GM12875 (cell line): ENCODE data around the gene WNT7A.

Experiments used
- H3K4me3 ChIP-seq: one replicate; pipeline ENCODE4 v1.5.1; 2011; ENCODE audit warnings: low read depth, low read length, control low read depth
- CTCF ChIP-seq: IDR thresholded peaks from 2 replicates; pipeline ENCODE4 v1.5.1; 2011; ENCODE audit warnings: low read depth, mild to moderate bottlenecking, control low read depth, inconsistent platforms, low read length, moderate library complexity, borderline replicate concordance; ENCODE audit not compliant: insufficient read depth

The WNT7A gene

GRCh38 chr3:13834258-13835035 lies 45.4 kb downstream of the WNT7A start:
- no peak overlapping the region for H3K4me3 ChIP-seq
- no peak for TF ChIP-seq CTCF

DNA sequence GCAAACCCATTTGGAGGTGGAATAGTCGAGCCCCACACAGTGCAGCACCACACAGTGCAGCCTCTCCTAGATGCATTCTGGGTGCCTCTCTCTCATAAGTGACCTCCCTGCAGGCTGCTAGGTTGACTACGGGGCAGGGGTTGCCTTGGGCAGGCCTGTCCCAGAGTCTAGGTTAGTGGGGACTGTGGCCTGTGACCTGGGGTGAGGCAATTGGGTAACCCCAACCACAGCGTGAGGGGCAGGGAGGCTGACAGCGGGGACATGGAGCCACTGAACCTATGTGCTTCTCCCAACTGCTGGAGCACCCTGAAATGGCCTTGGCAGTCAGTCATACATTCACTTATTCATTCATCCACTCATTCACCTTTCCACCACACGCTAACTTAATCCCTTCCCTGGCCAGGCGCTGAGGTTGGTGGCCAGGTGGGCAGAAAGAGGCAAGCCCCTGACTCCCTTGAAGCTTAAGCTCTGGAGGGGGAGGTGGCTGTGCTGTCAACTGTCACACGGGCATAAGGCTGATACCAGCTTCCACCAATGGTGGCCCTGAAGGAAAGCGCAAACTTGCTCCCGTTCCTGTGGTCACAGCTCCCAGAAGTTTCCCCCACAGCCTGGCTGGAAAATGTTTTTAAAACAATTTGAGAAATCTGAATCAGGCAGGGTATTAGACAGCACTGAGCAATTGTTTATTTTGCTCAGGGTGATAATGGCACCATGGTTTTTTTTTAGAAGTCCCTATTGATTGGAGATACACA lies 46.2 kb downstream of the WNT7A start:
- TF ChIP-seq CTCF, result no peak
- H3K4me3 ChIP-seq, result no peak overlapping the region

DNA sequence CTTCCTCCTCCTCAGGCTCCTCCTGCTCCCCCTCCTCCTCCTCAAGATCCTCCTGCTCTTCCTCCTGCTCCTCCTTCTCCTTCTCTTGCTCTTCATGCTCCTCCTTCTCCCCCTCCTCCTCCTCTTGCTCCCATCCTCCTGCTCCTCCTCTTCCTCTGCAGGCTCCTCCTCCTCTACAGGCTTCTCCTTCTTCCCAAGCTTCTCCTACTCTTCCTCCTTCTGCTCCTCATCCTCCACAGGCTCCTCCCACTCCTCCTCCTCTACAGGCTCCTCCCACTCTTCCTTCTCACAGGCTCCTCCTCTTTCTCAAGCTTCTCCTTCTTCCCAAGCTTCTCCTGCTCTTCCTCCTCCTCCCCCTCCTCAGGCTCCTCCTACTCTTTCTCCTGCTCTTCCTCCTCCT lies 47.7 kb downstream of the WNT7A start:
- TF ChIP-seq CTCF, result no peak
- no peak overlapping the region for H3K4me3 ChIP-seq

- no peak for TF ChIP-seq CTCF
- no peak overlapping the region for H3K4me3 ChIP-seq
Measured at GRCh38 chr3:13831386-13831996, 48.4 kb downstream of the WNT7A start.

- H3K4me3 ChIP-seq, result no peak overlapping the region
- no peak for TF ChIP-seq CTCF
Measured at GRCh38 chr3:13829311-13829710, 50.6 kb downstream of the WNT7A start.

DNA sequence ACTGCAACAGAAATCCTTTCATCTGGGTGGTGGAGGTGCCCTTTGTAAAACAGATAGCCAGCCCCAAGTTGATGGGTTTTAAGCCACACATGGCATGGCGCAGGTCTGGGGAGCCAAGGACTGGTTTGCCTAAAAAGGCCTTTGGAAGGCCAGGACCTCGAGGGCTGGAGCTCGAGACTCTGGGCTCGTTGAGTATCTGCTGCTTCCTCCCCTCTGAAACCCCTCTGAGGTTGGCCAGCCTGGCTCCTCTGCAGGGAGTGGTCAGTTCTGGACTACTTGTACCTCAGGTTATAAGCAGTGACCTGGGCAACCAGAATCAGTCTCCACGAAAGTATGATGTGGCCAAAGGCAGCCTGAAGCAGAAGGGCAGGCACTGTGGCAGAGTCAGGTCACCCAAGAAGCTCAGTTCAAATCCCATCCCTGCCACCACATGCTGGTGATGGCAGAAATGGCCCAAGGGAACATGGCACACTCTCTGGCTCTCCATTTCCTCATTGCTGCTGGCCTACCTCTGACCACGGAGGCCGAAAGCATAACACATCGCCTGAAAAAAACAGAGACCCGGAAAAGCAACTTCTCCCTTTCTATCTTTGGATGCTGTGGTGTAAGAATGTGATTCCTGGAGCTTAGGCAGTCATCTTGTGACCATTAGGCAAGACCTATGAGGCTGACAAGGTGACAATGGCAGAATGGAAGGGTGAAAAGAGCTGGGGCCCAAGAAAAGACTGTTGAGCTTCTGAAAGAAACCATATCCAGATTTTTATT lies 51.2 kb downstream of the WNT7A start:
- TF ChIP-seq CTCF, result no peak
- no peak overlapping the region for H3K4me3 ChIP-seq
